ENCODE data around the gene CELSR2. TPM values are rescaled to one million over a fixed set of nuclear protein-coding genes. Genes with fewer than 3 reads are reported as not detected.

Gene CELSR2
- polyA plus RNA-seq, 2 of the 4 experiments (the other 2 are of a cell fraction), result 2.5 to 5.9 TPM

GRCh38 chr1:109274533-109275476 lies 25.5 kb downstream of the CELSR2 start (continued):
- TF ChIP-seq GATA3 (IDR thresholded peaks at IDR 0.05; ENCODE audit: borderline replicate concordance) (peak; percentile 44; the same call in 1 of the 2 replicates), MYC (IDR thresholded peaks at IDR 0.05; ENCODE audit: borderline replicate concordance, low read length) (no peak), REST (IDR thresholded peaks at IDR 0.05) (no peak), JUN (IDR thresholded peaks at IDR 0.05) (peak; percentile 64 to 81; a peak in 2 of 5 replicates), E2F6 (IDR thresholded peaks at IDR 0.05; ENCODE audit: borderline replicate concordance, low read depth) (peak; percentile 50; the same call in 1 of the 2 replicates), RAD21 (conservative IDR thresholded peaks at IDR 0.05 in 1 of 2, IDR thresholded peaks at IDR 0.05 in 1 of 2) (0 out of 5 replicates have a peak, but pooled peaks of 1 of the 2 experiments have one; percentile 18), CHD2 (IDR thresholded peaks at IDR 0.05; ENCODE audit: low read length, partially characterized antibody) (no peak), SREBF2 (IDR thresholded peaks at IDR 0.05) (no peak), ZSCAN20 (CRISPR knock-in tag; IDR thresholded peaks at IDR 0.05) (no peak), PBX3 (IDR thresholded peaks at IDR 0.05) (peak; percentile 54; the same call in 1 of the 2 replicates), TP53 (CRISPR knock-in tag; IDR thresholded peaks at IDR 0.05) (no peak), HDAC2 (IDR thresholded peaks at IDR 0.05) (no peak), RARB (CRISPR knock-in tag; IDR thresholded peaks at IDR 0.05) (no peak), FOSL2 (IDR thresholded peaks at IDR 0.05) (no peak), FOSL2 (CRISPR knock-in tag; IDR thresholded peaks at IDR 0.05) (peak; percentile 36; the same call in 1 of the 2 replicates), MAX (IDR thresholded peaks at IDR 0.05) (peak; percentile 69)

GRCh38 chr1:109275706-109276345 lies 26.5 kb downstream of the CELSR2 start:
- WGBS (ENCODE audit: missing lambda C conversion rate), result 66% methylated on average over 7 of the region's 9 CpGs
- CTCF ChIA-PET, result interaction anchor here (0.7 to 5.7 kb wide), 6 partner anchors 10 to 257 kb away, joined by 3 to 107 read pairs (median 17); partner anchors contain the start of genes CYB561D1 and SORT1
- Histone ChIP-seq H3K4me1 (peaks cover 53% of the 10 kb centered on the region), H3K4me2 (peak overlapping the region; percentile 83), H3K27ac (peak overlapping the region; percentile 95 to 99), H3K9me3 (no peaks in the 10 kb centered on the region), H3K4me3 (0 out of 3 replicates have a peak overlapping the region, but pooled peaks have one; percentile 13)
- POLR2A ChIA-PET, result no interaction called here
- no peak for TF ChIP-seq KDM5A (IDR thresholded peaks at IDR 0.05)
- TF ChIP-seq KDM1A (IDR thresholded peaks at IDR 0.05; ENCODE audit: low read depth), result no peak
- no peak for TF ChIP-seq HOXB13 (CRISPR knock-in tag; IDR thresholded peaks at IDR 0.05; ENCODE audit: low read depth)
- ATAC-seq, result peak in 1 of 2 experiments; percentile 10; a peak in 2 of 6 replicates
- DNase-seq (ENCODE audit: low read depth in 1 of 2, low spot score in 1 of 2), result no peak
- FAIRE-seq, result no peak

Measured in A549 (cell line).